Activated CD8-positive, alpha-beta memory T cell treated with anti-CD3 and anti-CD28 coated beads, Interleukin-2, amount 50 U/mL, for 4 hours (primary cell): ENCODE measurements around the gene PPP6R3.
A peak's percentile ranks its signal among the peaks of the same experiment; 100 is the strongest.

ENCODE experiments used
- DNase-seq: peaks from one replicate; pipeline ENCODE4 v3.0.0-alpha.2; 2020

Gene PPP6R3

GRCh38 chr11:68569357-68569756 is 108.8 kb downstream of the PPP6R3 start:
- no peak for DNase-seq

GRCh38 chr11:68570691-68571090 is 110.1 kb downstream of the PPP6R3 start:
- DNase-seq: no peak

- no peak for DNase-seq
These were observed 113.8 kb downstream of the PPP6R3 start for GRCh38 chr11:68574308-68574707.

GRCh38 chr11:68575025-68575665 is 114.6 kb downstream of the PPP6R3 start:
- no peak for DNase-seq

GRCh38 chr11:68579455-68579854 is 118.9 kb downstream of the PPP6R3 start:
- DNase-seq: no peak

GRCh38 chr11:68581439-68581838 is 120.9 kb downstream of the PPP6R3 start:
- no peak for DNase-seq

GRCh38 chr11:68581901-68582300 is 121.3 kb downstream of the PPP6R3 start:
- DNase-seq: no peak

- DNase-seq: no peak
These were observed 122.0 kb downstream of the PPP6R3 start for GRCh38 chr11:68582416-68583040.

- DNase-seq: no peak
These were observed 122.5 kb downstream of the PPP6R3 start for GRCh38 chr11:68583041-68583446.

GRCh38 chr11:68584097-68584496 is 123.5 kb downstream of the PPP6R3 start:
- DNase-seq: peak; percentile 58

GRCh38 chr11:68584991-68585524 is 124.5 kb downstream of the PPP6R3 start:
- DNase-seq: no peak

- no peak for DNase-seq
These were observed 129.1 kb downstream of the PPP6R3 start for GRCh38 chr11:68589547-68590216.

GRCh38 chr11:68591719-68592118 is 131.2 kb downstream of the PPP6R3 start:
- DNase-seq: no peak

- no peak for DNase-seq
These were observed 132.9 kb downstream of the PPP6R3 start for GRCh38 chr11:68593441-68593840.

- no peak for DNase-seq
These were observed 133.6 kb downstream of the PPP6R3 start for GRCh38 chr11:68594123-68594522.

GRCh38 chr11:68596231-68596630 is 135.7 kb downstream of the PPP6R3 start:
- no peak for DNase-seq

GRCh38 chr11:68598816-68599653 is 138.5 kb downstream of the PPP6R3 start:
- no peak for DNase-seq

GRCh38 chr11:68601147-68601546 is 140.6 kb downstream of the PPP6R3 start:
- no peak for DNase-seq

GRCh38 chr11:68609761-68610160 is 149.2 kb downstream of the PPP6R3 start:
- DNase-seq: no peak

- no peak for DNase-seq
These were observed 150.0 kb downstream of the PPP6R3 start for GRCh38 chr11:68610452-68611116.

GRCh38 chr11:68615657-68616056 is 155.1 kb downstream of the PPP6R3 start:
- DNase-seq: no peak
